Pons (tissue), 1 donor: ENCODE measurements around the gene EMC9.

Source experiments
- DNase-seq: peaks from one replicate; pipeline ENCODE4 v3.0.0-alpha.2; 2016; ENCODE audit warnings: low spot score

EMC9 gene, protein sequence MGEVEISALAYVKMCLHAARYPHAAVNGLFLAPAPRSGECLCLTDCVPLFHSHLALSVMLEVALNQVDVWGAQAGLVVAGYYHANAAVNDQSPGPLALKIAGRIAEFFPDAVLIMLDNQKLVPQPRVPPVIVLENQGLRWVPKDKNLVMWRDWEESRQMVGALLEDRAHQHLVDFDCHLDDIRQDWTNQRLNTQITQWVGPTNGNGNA

DNA sequence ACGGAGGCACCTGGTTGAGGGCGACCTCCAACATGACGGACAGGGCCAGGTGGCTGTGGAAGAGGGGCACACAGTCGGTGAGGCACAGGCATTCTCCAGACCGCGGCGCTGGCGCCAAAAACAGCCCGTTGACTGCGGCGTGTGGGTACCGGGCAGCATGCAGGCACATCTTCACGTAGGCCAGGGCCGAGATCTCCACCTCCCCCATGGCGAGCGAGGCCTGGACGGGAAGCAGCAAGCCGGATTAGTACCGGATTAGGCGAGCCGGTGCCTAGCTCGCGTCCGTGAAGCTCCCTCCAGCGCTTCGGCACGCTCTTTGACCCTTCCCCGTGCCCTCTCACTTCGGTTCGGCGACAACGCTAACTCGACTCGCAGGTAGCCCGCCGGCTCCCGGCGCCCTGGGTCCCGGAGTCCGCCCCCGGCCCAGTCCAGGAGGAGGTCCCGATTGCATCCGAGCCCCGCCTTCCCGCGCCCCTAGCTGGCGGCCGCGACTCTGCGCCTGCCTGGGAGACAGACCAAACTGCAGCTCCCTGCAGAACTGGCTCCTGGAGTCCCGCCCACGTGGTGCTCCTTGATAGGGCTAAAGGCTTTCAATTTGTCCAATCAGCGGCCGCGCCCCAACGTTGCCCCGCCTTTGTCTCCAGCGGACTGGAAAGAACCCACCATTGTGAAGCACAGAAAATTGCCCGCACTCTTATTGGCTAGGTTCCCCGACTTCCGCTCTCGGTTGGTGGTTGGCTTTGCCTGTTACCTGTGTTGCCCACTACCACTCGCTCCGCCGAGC, at the start of gene EMC9:
TSS of gene EMC9 (minus strand) at position 495 of the 784 bp plus-strand sequence. CDS start at position 208, 287 bp downstream.
- peak; percentile 99 for DNase-seq

DNA sequence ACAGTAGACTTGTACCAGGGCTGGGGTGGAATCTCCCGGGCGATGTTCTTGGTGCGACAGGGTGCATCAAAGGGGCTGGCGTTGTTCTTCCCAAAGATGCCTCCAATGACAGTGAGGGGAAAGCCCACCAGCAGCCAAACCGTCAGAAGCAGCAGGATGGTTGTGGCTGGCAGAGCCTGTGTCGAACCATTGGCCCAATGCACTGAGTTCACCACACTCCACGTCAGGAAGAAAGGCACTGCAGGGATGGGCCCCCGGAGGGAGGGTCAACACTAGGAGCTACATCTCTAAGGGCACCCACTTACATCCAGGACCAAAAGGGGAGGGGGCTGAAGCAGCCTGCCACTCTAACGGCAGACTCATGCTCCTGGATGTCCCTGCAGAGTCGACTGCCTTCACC, 49.0 kb upstream of the EMC9 start:
- DNase-seq, result no peak

DNA sequence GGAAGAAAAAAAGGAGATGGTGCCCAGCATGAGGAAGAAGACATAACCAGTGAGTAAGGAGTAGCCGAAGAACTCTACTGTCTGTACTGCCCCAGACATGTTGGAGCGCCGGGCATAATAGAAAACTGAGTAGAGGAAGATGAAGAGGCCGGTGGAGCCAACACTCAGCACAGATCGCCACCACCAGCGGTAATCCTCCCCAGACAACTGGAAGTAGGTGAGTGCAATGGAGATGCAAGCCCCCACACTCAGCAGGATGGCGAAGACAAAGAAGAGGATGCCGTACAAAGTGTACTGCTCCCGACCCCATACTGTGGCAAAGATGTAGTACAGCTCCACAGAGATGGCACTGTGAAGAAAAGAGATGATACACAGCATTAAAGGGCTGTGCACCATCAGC, 48.1 kb upstream of the EMC9 start:
- DNase-seq, result no peak

DNA sequence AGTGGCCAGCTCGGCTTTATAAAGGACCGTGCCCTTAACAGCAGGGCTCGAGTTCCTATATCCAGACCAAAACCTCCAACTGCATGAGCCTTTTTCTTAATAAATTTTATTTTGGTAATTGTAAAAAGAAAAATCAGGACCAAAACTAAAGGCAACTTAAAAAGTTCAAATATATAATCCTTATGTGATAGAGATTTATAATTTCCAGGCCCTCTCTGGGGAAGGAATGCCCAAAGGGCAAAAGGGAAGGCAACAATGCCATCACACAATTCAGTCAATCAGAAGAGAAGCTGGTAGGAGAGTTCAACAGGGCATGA, 47.6 kb upstream of the EMC9 start:
- no peak for DNase-seq

DNA sequence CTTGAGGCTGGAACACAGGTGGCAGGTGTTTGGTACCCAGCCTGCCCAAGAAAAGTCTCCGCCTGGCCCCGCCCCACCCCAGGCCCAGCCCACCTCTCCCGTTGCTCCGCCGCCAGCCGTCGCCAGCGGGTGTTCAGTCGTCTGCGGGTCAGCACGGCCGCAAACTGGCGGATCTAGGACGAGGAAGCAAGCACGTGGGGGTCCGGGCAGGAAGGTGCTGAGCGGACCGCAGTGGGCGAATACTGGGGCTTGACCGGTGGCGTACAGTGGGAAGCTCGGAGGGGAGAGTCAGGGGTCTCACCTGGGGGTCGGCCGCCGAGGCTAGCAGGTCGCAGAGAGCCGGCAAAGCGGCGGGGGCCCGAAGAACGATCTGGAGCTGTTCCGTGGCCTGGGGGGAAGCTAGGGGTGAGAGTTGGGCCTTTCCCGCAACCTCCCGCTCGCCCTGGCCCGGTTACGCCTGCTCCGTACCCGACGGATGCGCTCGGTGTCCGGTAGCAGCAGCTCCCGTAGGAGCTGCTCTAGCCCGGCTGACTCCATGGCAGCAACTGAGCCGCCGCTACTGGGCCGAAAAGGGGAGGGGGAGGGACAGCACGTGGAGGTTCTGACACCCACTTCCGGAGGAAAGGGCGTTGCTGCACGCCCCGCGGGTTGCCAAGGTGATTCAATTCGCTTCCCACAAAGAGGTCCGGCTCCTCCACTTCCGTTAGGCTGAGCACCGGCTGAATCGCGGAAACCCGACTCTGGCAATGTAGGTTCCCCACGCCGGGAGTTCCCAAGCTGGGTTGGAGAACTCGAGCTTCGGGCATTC, 47.1 kb upstream of the EMC9 start, which contains the start of gene IPO4:
TSS of gene IPO4 (minus strand) at position 566 of the 808 bp plus-strand sequence. CDS start at position 537, 29 bp downstream.
- peak; percentile 93 for DNase-seq

DNA sequence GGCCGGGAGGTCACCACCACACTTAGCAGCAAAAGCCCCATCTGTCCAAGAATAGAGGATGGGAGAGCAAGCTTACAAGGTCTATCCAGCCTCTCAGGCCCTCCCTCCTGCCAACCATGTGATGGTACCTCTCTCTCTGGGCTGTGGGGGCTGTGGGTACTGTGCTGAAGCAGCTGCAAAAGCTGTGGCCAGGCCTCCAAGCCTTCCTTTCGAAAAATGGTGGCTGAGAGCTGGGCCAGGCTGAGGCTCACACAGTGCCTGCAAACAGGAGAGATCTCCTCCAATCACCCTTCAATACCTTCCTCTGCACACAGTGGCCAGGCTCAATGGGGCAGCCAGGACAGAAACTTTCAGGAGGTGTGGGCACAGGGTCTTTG, 46.1 kb upstream of the EMC9 start:
- DNase-seq, result no peak

DNA sequence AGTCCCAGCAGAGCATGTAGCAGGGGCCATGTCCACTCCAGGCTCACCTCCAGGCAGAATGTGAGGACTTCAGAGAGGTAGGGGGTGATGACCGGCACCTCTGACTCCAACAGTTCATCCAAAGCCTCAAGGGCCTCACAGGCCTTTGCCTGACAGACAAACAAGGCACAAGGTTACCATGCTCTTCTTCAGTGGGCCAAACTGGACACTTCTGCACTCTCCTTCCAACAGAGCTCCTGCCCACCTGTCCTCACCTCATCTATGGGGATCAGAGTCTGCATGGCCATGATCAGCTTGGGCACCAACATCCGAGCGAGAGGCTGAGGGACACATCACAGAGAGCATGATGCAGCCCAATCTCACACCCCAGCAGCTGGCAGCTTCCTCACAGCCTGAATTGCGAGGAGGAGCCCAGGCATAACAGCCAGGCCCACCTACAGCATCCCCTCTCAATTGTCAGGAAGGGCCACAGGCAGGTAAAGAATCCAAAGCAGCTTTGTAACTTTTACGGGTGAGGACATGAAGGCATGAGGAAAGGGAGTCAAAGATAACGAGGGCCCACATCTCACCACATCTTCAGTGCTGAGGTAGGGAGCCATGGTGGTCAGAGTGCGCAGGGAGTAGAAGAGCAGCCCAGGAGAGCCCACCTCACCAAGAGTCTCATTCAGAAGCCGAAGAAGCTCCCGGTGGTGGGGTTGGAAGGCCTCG, 45.6 kb upstream of the EMC9 start:
- DNase-seq, result no peak

DNA sequence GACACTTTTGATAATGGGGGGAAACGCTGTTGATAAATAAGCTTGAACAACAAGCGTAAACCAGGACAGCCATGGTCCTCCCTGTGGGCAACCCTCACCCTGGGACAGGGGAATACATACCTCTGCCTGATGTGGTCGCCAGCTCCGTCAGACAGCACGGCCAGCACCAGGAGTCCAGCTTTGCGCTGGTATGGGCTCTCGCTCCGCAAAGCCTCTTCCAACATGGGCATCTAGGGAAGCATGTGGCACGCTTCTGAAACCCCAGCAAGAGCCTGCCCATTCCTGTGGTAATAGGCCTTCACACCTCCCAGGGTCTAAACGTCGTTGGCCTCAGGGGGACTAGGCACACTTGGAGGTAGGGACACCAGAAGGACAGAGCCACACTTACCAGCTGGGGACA, 44.4 kb upstream of the EMC9 start:
- no peak for DNase-seq

DNA sequence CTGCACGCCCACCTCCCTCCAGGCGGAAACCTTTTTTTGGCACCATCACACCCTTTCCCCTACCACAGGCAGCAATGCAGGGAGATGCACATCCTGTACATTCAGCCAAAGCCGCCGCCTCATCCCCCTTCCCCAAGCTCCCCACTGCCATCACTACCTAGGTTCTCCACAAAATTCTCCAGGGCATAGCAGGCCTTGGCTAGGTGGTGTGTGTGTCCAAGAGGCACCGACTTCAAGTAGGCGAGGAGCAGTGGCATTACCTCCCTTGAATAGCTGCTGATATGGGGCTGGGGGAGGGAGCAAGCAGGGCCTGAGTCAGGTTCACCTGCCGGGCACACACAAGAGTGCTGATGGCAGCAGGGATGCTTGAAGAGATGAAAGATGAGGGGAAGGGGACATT, 43.6 kb upstream of the EMC9 start:
- no peak for DNase-seq

DNA sequence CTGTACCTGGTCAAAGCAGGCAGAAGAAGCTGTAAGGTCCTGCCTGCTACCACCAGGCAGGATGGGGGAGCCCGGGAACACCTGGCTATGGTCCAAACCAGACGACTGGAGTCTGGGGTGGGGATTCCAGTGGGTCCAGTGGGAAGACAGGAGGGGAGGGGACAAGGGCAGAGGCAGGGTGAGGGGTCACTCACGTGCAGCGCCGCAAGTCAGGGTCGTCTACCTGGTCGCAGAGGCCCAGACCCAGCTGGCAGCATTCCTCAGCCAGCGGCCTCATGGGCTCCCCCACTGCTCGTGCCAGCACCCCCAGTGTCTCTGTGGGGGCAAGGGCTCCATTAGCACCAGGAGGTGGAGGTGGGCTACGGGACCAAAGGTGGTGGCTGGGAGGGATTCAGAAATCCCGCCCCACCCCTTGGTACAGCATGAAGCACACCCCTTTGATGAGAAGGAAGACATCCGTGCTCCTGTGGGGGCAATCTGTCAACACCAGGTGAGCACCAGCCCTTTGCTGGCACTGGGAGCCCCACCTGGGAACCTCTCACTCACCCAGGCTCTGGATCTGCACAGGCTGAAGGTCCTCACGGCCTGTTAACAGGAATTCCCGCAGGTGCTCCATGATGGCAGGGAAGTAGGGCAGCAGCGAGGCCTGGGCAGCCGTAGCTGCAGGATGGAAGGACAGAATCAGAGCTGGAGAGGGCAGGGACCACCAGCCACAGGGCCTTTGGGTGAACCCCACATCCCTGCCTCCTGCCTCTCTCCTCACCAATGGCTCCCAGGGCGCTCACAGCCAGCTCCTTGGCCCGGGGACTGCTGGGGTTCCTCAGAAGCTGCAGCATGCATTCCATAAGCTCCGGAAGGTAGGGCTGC, 42.9 kb upstream of the EMC9 start:
- DNase-seq, result no peak

DNA sequence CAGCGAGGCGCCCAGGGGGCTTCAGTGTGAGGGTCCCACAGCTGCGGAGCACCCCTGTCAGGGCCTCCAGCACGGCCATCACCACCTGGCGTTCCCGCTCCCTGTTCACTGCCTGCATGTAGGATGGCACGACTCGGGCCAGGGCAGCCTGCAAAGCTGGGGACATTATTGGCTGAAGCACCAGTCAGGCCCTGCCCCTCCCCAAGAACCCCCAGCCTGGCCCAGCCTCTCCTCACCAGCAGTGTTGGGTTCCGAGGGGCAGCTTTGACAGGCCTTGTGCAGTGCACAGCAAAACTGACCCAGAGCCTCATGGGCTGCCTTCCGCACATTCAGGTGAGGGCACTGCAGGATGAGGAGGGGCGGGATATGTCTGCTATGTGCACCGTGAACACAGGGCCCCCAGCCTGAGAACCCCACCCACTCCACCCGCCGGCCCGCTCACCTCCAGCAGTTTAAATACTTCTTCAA, 41.7 kb upstream of the EMC9 start:
- no peak for DNase-seq

DNA sequence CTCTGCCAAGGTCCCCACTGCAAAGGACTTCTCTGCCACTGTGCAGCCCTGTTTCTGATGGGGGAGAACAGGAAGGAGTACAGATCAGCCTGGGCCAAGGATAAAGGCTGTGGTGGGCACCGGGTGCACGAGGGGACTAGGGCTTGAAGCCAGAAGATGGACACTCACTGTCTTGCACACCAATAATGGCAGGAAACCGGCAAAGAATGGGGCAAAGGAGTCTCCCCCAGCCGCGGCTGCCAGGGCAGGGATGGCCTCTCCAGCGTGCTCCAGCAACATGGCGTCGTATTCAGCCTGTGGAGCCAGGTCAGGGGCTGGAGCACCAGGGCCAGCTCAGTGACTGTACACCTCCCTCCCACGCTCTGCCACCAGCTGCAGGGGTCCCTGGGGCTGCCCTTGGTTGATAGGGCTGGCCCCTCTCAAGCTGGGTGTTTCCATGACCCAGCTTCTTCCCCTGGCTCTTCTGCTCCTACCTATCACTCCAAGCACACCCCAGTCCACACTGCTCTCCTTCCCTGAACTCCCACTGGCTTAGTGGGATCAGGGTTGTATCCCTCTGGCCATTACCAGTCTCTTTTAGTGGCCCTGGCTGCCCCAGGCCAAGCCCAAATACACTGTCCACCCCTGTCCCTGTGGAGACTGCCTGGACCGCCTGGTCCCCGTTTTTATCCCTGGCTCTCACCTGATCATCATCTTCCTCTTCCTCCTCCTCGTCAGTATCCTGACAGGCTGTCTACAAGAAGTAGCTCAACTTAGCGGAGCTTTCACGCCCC, 40.9 kb upstream of the EMC9 start:
- DNase-seq, result no peak

DNA sequence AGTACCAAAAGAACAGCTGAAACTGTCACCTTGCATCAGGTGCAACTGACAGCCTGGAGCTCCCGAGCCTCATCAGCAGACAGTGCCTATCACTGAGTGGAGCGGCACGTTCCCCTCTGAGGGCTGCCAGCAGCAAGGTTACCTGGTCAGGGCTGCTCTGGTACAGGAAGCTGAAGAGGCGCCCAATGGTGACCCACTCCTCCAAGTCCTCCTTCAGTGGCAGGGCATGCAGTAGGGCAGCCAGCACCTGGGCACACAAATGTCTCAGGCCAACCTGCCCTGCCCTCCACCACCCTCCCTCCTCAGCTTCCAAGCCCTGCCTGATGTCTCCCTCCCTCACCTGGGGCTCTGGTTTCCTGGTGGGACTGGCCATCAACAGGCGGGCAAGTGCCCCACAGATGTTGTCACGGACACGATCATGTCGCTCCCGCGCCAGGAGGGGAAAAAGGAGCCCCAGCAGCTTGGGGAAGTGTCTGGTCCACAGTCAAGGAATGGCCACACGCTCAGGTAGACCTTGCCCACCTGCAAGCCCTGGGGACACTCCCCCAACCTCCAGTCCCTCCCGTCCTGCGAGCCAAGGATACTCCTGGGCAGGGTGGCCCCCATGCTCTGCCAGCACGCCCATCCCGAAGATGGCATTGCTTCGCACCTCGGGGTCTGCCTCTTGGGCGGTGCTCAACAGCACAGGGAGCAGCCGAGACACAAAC, 40.1 kb upstream of the EMC9 start:
- no peak for DNase-seq

DNA sequence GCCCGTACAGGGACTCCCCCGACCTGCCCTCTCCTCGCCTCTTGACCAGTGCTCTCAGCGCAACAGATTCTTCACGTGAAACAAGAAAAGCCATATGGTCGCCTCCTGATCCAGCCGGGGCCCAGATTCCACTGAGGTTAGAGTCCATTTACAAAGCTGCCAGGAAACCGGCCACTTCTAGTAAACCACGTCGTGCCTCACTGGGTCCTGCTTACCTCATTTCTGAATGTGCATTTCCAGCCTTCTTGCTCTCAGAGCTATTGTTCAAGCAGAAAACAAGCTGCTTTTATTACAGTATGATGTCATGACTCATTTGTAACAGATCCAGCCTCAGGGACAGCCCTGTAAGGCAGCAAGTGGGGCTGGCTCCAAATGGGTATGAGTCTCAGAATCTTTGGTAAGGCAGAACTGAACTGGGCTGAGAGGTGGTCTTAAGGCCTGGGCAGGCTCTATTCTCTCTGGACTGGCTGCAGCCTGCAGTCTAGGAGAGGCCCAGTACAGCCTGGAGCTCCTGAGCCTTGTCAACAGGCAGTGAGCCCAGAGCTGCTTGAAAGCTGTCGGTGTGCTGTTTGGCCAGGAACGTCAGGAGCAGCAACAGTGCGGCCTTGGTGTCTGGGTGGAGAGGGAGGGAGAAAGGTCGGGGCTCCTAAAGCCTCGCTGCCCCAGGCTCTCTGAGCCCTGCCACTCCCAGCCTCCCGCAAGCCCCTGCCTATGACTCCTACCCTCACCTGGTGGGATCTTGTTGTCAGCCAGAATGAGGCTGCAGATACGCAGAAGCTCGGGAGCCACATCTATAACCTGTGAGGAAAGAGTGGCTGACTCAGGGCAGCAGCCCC, 38.8 kb upstream of the EMC9 start:
- DNase-seq, result peak; percentile 91

DNA sequence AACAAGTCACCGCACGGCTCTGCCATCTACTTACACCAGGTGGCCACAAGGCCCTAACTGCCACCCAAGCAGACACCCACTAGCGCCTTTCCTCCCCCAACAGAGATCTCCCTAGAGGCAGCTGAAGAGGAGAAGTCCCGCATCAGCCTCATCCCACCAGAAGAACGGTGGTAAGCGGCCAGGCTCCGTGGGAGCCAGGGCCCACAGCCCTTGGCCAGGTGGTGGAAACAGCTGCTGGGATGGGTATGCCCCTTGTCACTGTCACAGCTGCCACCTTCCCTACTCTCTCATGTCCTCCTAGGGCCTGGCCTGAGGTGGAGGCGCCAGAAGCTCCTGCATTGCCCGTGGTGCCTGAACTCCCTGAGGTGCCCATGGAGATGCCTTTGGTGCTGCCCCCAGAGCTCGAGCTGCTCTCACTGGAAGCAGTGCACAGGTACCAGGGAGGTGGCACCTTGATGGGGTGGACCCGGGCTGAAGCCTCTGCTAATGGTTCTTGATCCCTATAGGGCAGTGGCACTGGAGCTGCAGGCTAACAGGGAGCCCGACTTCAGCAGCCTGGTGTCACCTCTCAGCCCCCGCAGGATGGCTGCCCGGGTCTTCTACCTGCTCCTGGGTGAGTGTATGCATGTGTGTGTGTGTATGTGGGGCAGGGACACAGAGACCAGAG, 38.0 kb upstream of the EMC9 start:
- DNase-seq, result no peak

DNA sequence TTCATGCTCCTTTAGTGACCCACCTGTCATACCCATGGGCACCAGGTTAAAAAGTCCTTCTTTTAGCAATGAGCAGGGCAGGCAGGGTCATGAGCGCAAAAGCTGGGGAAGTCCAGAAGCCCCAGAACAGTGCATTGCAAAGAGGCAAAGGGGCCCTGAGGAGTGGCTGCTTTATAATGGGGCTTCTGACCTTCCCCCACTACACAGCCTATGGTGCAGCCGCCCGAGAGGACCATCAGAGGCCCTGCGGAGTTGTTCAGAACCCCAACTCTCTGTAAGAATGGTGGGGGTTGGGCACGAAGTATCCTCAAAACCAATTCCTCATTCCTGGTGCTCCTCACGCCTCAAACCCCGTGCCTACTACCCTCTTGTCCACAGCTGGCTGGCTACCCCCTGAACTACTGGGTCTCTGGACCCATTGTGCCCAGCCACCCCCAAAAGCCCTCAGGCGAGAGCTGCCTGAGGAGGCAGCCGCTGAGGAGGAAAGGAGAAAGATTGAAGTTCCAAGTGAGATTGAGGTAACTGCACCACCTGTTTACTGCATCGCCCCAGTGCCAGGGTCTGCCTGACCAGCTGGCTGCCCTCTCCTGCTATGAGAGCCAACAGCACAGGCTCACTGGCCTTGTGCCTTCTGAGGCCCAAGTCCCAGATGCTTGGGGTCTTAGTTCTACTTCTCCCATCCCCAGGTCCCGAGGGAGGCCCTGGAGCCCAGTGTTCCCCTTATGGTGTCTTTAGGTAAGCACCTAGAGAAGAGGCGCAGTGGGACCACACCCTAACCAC, 37.2 kb upstream of the EMC9 start:
- DNase-seq, result no peak

DNA sequence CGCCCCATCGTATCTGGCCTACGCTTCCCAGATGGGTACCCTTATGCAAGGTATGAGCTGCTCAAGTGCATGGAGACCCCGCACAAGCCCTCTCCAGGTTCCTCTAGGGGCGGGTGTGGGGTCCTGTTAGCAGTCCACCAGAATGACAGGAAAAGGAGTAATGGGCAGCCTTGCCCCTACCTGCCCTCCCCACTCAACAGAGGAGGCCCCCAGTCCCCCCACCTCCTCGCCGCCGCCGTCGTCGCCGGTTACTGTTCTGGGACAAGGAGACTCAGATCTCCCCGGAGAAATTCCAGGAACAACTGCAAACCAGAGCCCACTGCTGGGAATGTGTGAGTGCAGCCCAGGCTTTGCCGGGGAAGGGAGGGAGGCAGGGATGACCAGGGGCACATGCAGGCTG, 36.5 kb upstream of the EMC9 start:
- DNase-seq, result no peak
